ENCODE results near the gene IMPACT. TPM values are rescaled to one million over a fixed set of nuclear protein-coding genes. Genes with fewer than 3 reads are reported as not detected.
A peak's percentile ranks its signal among the peaks of the same experiment; 100 is the strongest.

Gene IMPACT
- total RNA-seq, 3 donors from 2014 or later (not counting 1 experiment from before 2014, with no cell fraction given), result 8.4 to 19.9 (median 12.2) TPM

- Histone ChIP-seq H3K36me3 (ENCODE audit: control insufficient read depth, insufficient read depth, low read length) (no peaks in the 10 kb centered on the region), H3K27ac (ENCODE audit: low read length) (no peak overlapping the region), H3K4me1 (ENCODE audit: control insufficient read depth, insufficient read depth, low read length) (no peaks in the 10 kb centered on the region), H3K27me3 (ENCODE audit: control insufficient read depth, insufficient read depth, low read length) (peaks cover 7% of the 10 kb centered on the region), H3K9me3 (ENCODE audit: control insufficient read depth, insufficient read depth, low read length) (no peaks in the 10 kb centered on the region), H3K4me3 (ENCODE audit: low read length) (no peak overlapping the region)
- WGBS (ENCODE audit: insufficient coverage), result 66% methylated on average over 3 of the region's 3 CpGs
- H3K4me1 Mint-ChIP-seq, result no peaks in the 10 kb centered on the region
- DNase-seq (no peak), ATAC-seq (peak in 1 of 3 donors; percentile 65)
- peaks cover 37 to 40% of the 10 kb centered on the region in 2 donors for H3K27me3 Mint-ChIP-seq (ENCODE audit: low read depth in 2 of 2)
- no peak for TF ChIP-seq CTCF (IDR thresholded peaks at IDR 0.05)
- no peak overlapping the region for H3K4me3 Mint-ChIP-seq
- no peak overlapping the region for H3K27ac Mint-ChIP-seq
- H3K9me3 Mint-ChIP-seq, result no peaks in the 10 kb centered on the region
- H3K36me3 Mint-ChIP-seq, result no peaks in the 10 kb centered on the region
- intact Hi-C loops (cut with micrococcal nuclease), result no loop called here
Measured at GRCh38 chr18:24417480-24417879, 9.0 kb upstream of the IMPACT start.

- H3K4me1 Mint-ChIP-seq, result no peaks in the 10 kb centered on the region
- peaks cover 43 to 48% of the 10 kb centered on the region in 2 donors for H3K27me3 Mint-ChIP-seq (ENCODE audit: low read depth in 2 of 2)
- H3K9me3 Mint-ChIP-seq, result peaks cover 0 to 2% of the 10 kb centered on the region in 2 donors
Measured at GRCh38 chr18:24420551-24420950, 5.9 kb upstream of the IMPACT start.

GRCh38 chr18:24421831-24422230 is 4.6 kb upstream of the IMPACT start:
- H3K36me3 ChIP-seq (ENCODE audit: control insufficient read depth, insufficient read depth, low read length), result no peaks in the 10 kb centered on the region
- no peak overlapping the region for H3K4me3 Mint-ChIP-seq
- ATAC-seq, result no peak
- DNase-seq, result no peak
- no peak overlapping the region for H3K27ac Mint-ChIP-seq
- TF ChIP-seq CTCF (IDR thresholded peaks at IDR 0.05), result no peak
- H3K27me3 Mint-ChIP-seq (ENCODE audit: low read depth in 2 of 2), result peaks cover 40 to 48% of the 10 kb centered on the region in 2 donors
- no peak overlapping the region for H3K4me3 ChIP-seq (ENCODE audit: low read length)
- H3K36me3 Mint-ChIP-seq, result peaks cover 8% of the 10 kb centered on the region
- H3K27ac ChIP-seq (ENCODE audit: low read length), result no peak overlapping the region
- peaks cover 0 to 2% of the 10 kb centered on the region in 2 donors for H3K9me3 Mint-ChIP-seq
- H3K4me1 Mint-ChIP-seq, result peaks cover under 1% of the 10 kb centered on the region in 2 donors
- H3K27me3 ChIP-seq (ENCODE audit: control insufficient read depth, insufficient read depth, low read length), result peaks cover 13% of the 10 kb centered on the region
- H3K4me1 ChIP-seq (ENCODE audit: control insufficient read depth, insufficient read depth, low read length), result peaks cover 6% of the 10 kb centered on the region
- WGBS (ENCODE audit: insufficient coverage), result 88% methylated on average over 1 of the region's 1 CpG
- intact Hi-C loops (cut with micrococcal nuclease), result no loop called here
- H3K9me3 ChIP-seq (ENCODE audit: control insufficient read depth, insufficient read depth, low read length), result no peaks in the 10 kb centered on the region

More at GRCh38 chr18:24420551-24420950, 5.9 kb upstream of the IMPACT start:
- peaks cover 3% of the 10 kb centered on the region for H3K36me3 Mint-ChIP-seq
- 96% methylated on average over 4 of the region's 4 CpGs for WGBS (ENCODE audit: insufficient coverage)
- Histone ChIP-seq H3K9me3 (ENCODE audit: control insufficient read depth, insufficient read depth, low read length) (no peaks in the 10 kb centered on the region), H3K27me3 (ENCODE audit: control insufficient read depth, insufficient read depth, low read length) (peaks cover 15% of the 10 kb centered on the region), H3K27ac (ENCODE audit: low read length) (no peak overlapping the region), H3K4me1 (ENCODE audit: control insufficient read depth, insufficient read depth, low read length) (no peaks in the 10 kb centered on the region), H3K4me3 (ENCODE audit: low read length) (no peak overlapping the region), H3K36me3 (ENCODE audit: control insufficient read depth, insufficient read depth, low read length) (no peaks in the 10 kb centered on the region)
- no peak overlapping the region for H3K4me3 Mint-ChIP-seq
- intact Hi-C loops (cut with micrococcal nuclease), result no loop called here
- DNase-seq (no peak), ATAC-seq (no peak)
- no peak for TF ChIP-seq CTCF (IDR thresholded peaks at IDR 0.05)
- no peak overlapping the region for H3K27ac Mint-ChIP-seq

GRCh38 chr18:24426073-24426397 is 435 bp upstream of the IMPACT start:
- H3K4me3 Mint-ChIP-seq, result peak overlapping the region; percentile 85
- Histone ChIP-seq H3K27me3 (ENCODE audit: control insufficient read depth, insufficient read depth, low read length) (peaks cover 13% of the 10 kb centered on the region), H3K4me3 (ENCODE audit: low read length) (peak overlapping the region; percentile 79), H3K27ac (ENCODE audit: low read length) (peak overlapping the region; percentile 72), H3K4me1 (ENCODE audit: control insufficient read depth, insufficient read depth, low read length) (peaks cover 14% of the 10 kb centered on the region), H3K9me3 (ENCODE audit: control insufficient read depth, insufficient read depth, low read length) (no peaks in the 10 kb centered on the region), H3K36me3 (ENCODE audit: control insufficient read depth, insufficient read depth, low read length) (peaks cover 2% of the 10 kb centered on the region)
- ATAC-seq (no peak), DNase-seq (no peak)
- H3K27ac Mint-ChIP-seq, result peak overlapping the region; percentile 59 to 82
- H3K36me3 Mint-ChIP-seq, result peaks cover 8% of the 10 kb centered on the region
- H3K27me3 Mint-ChIP-seq (ENCODE audit: low read depth in 2 of 2), result peaks cover 29 to 38% of the 10 kb centered on the region in 2 donors
- TF ChIP-seq CTCF (IDR thresholded peaks at IDR 0.05), result no peak
- WGBS (ENCODE audit: insufficient coverage), result 53% methylated on average over 11 of the region's 11 CpGs
- H3K9me3 Mint-ChIP-seq, result peaks cover 0 to 2% of the 10 kb centered on the region in 2 donors
- intact Hi-C loops (cut with micrococcal nuclease), result no loop called here
- peaks cover 7 to 10% of the 10 kb centered on the region in 2 donors for H3K4me1 Mint-ChIP-seq
